ENCODE measurements around the gene STAG3.
"Not testable (repeated sequence)": the region's sequence is repeated elsewhere in the genome, so short reads cannot be mapped to it uniquely, and the experiment has no call there.

Gene STAG3

GRCh38 chr7:100174582-100174981, 3.1 kb upstream of the STAG3 start:
- no peak for DNase-seq (ENCODE audit: low read depth in 2 of 2)

- DNase-seq (ENCODE audit: low read depth in 2 of 2) = no peak
Observed at GRCh38 chr7:100175296-100175935, 2.3 kb upstream of the STAG3 start.

GRCh38 chr7:100176096-100177044, 1.3 kb upstream of the STAG3 start:
- DNase-seq (ENCODE audit: low read depth in 2 of 2) = no peak

- not testable (repeated sequence) for DNase-seq (ENCODE audit: low read depth in 2 of 2)
Observed at GRCh38 chr7:100180084-100180483, 2.4 kb downstream of the STAG3 start.

- not testable (repeated sequence) for DNase-seq (ENCODE audit: low read depth in 2 of 2)
Observed at GRCh38 chr7:100182616-100183015, 4.9 kb downstream of the STAG3 start.

GRCh38 chr7:100183090-100183489, 5.4 kb downstream of the STAG3 start:
- DNase-seq (ENCODE audit: low read depth in 2 of 2) = not testable (repeated sequence)

- no peak for DNase-seq (ENCODE audit: low read depth in 2 of 2)
Observed at GRCh38 chr7:100185726-100186125, 8.0 kb downstream of the STAG3 start.

GRCh38 chr7:100189061-100189460, 11.3 kb downstream of the STAG3 start:
- DNase-seq (ENCODE audit: low read depth in 2 of 2) = no peak

- no peak for DNase-seq (ENCODE audit: low read depth in 2 of 2)
Observed at GRCh38 chr7:100190048-100190711, 12.5 kb downstream of the STAG3 start.

GRCh38 chr7:100191775-100192174, 14.1 kb downstream of the STAG3 start:
- no peak for DNase-seq (ENCODE audit: low read depth in 2 of 2)

GRCh38 chr7:100192281-100192862, 14.7 kb downstream of the STAG3 start:
- DNase-seq (ENCODE audit: low read depth in 2 of 2) = not testable (repeated sequence)

GRCh38 chr7:100192969-100193368, 15.3 kb downstream of the STAG3 start:
- no peak for DNase-seq (ENCODE audit: low read depth in 2 of 2)

GRCh38 chr7:100195222-100195621, 17.5 kb downstream of the STAG3 start:
- no peak for DNase-seq (ENCODE audit: low read depth in 2 of 2)

- not testable (repeated sequence) for DNase-seq (ENCODE audit: low read depth in 2 of 2)
Observed at GRCh38 chr7:100195901-100196322, 18.2 kb downstream of the STAG3 start.

GRCh38 chr7:100198266-100198665, 20.5 kb downstream of the STAG3 start:
- DNase-seq (ENCODE audit: low read depth in 2 of 2) = no peak

- no peak for DNase-seq (ENCODE audit: low read depth in 2 of 2)
Observed at GRCh38 chr7:100200693-100201092, 23.0 kb downstream of the STAG3 start.

- no peak for DNase-seq (ENCODE audit: low read depth in 2 of 2)
Observed at GRCh38 chr7:100204454-100204853, 26.7 kb downstream of the STAG3 start.

GRCh38 chr7:100208911-100209408, 31.2 kb downstream of the STAG3 start:
- DNase-seq (ENCODE audit: low read depth in 2 of 2) = no peak

GRCh38 chr7:100209493-100209892, 31.8 kb downstream of the STAG3 start:
- DNase-seq (ENCODE audit: low read depth in 2 of 2) = no peak

- DNase-seq (ENCODE audit: low read depth in 2 of 2) = no peak
Observed at GRCh38 chr7:100210805-100211204, 33.1 kb downstream of the STAG3 start.

GRCh38 chr7:100211342-100211780, 33.6 kb downstream of the STAG3 start:
- peak; percentile 21 to 42 for DNase-seq (ENCODE audit: low read depth in 2 of 2)
